Fibroblast of pulmonary artery (primary cell): ENCODE results near the gene PLTP.

Experiments used
- DNase-seq: peaks from one replicate; pipeline ENCODE4 v3.0.0-alpha.2; 2010; ENCODE audit warnings: low read depth
- H3K4me3 ChIP-seq: replicated peaks from 2 replicates; pipeline ENCODE4 v1.5.1; 2011; ENCODE audit warnings: low read depth, mild to moderate bottlenecking, control low read depth, low read length, moderate library complexity
- TF ChIP-seq, protein P1 (sequence below): IDR thresholded peaks from 2 replicates; pipeline ENCODE4 v1.5.1; 2011; ENCODE audit warnings: mild to moderate bottlenecking, control low read depth, low read length, inconsistent platforms; ENCODE audit errors: missing control alignments

Gene PLTP

DNA sequence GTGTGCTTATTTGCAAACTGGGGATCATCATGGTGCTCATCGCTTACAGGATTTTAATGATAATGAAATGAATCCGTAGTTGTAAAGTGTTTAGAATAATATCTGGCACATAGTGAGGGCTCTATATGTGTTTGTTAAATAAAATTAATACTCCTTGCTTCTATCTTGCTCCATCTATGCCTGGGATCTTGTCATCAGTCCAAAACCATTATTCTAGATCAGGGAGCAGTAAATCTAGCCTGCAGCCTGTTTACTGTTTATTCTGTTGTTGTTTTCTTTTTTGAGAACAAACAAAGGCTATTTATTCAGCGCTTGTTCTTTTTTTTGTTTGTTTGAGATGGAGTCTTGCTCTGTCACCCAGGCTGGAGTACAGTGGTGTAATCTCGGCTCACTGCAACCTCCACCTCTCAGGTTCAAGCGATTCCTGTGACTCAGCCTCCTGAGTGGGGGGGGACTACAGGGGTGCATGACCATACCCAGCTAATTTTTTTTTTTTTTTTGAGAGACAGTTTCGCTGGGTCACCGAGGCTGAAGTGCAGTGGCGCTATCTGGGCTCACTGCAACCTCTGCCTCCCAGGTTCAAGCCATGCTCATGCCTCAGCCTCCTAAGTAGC is 62.9 kb downstream of the PLTP start:
- no peak for DNase-seq
- H3K4me3 ChIP-seq = no peak overlapping the region
- TF ChIP-seq, protein P1, sequence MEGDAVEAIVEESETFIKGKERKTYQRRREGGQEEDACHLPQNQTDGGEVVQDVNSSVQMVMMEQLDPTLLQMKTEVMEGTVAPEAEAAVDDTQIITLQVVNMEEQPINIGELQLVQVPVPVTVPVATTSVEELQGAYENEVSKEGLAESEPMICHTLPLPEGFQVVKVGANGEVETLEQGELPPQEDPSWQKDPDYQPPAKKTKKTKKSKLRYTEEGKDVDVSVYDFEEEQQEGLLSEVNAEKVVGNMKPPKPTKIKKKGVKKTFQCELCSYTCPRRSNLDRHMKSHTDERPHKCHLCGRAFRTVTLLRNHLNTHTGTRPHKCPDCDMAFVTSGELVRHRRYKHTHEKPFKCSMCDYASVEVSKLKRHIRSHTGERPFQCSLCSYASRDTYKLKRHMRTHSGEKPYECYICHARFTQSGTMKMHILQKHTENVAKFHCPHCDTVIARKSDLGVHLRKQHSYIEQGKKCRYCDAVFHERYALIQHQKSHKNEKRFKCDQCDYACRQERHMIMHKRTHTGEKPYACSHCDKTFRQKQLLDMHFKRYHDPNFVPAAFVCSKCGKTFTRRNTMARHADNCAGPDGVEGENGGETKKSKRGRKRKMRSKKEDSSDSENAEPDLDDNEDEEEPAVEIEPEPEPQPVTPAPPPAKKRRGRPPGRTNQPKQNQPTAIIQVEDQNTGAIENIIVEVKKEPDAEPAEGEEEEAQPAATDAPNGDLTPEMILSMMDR = no peak
